NCI-H510A (cell line): ENCODE measurements around the gene CCDC50.

ENCODE experiments used
- DNase-seq: peaks from one replicate; lab custom pipeline; 2025; lab: John Stamatoyannopoulos, UW

Gene CCDC50

GRCh38 chr3:191428177-191428576 lies 99.0 kb downstream of the CCDC50 start:
- no peak for DNase-seq

- DNase-seq = no peak
Observed at GRCh38 chr3:191430103-191430502, 100.9 kb downstream of the CCDC50 start.

GRCh38 chr3:191431160-191431822 lies 102.1 kb downstream of the CCDC50 start:
- DNase-seq = no peak

GRCh38 chr3:191432162-191432561 lies 103.0 kb downstream of the CCDC50 start:
- DNase-seq = no peak

GRCh38 chr3:191434024-191434423 lies 104.8 kb downstream of the CCDC50 start:
- no peak for DNase-seq

- DNase-seq = no peak
Observed at GRCh38 chr3:191435981-191436380, 106.8 kb downstream of the CCDC50 start.

- DNase-seq = no peak
Observed at GRCh38 chr3:191438150-191438814, 109.1 kb downstream of the CCDC50 start.

- no peak for DNase-seq
Observed at GRCh38 chr3:191440532-191440931, 111.3 kb downstream of the CCDC50 start.

GRCh38 chr3:191441687-191442086 lies 112.5 kb downstream of the CCDC50 start:
- no peak for DNase-seq

GRCh38 chr3:191444569-191444968 lies 115.4 kb downstream of the CCDC50 start:
- DNase-seq = no peak
